ENCODE data around the gene TOMM7.
"Not testable (repeated sequence)": the region's sequence is repeated elsewhere in the genome, so short reads cannot be mapped to it uniquely, and the experiment has no call there.

DNA sequence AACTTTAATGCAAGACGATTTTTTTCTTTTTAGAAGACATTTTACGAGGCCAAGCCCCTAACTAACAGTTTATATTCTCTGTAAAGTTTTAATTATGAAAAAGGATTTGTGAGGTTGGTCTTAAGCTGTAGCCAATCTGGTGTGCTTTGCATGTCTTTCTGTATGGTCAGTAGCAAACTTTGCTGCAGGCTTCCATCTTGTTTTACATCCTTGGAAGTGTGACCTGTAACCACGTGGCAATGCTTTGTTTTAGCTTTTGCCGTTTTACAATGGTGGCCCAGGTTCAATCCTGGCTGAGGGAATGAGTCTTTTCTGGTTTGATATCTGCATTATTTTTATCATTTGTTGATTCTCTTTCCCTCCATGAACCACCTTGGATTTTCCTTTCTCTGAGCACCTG, 19.8 kb downstream of the TOMM7 start:
- TF ChIP-seq, protein P1, sequence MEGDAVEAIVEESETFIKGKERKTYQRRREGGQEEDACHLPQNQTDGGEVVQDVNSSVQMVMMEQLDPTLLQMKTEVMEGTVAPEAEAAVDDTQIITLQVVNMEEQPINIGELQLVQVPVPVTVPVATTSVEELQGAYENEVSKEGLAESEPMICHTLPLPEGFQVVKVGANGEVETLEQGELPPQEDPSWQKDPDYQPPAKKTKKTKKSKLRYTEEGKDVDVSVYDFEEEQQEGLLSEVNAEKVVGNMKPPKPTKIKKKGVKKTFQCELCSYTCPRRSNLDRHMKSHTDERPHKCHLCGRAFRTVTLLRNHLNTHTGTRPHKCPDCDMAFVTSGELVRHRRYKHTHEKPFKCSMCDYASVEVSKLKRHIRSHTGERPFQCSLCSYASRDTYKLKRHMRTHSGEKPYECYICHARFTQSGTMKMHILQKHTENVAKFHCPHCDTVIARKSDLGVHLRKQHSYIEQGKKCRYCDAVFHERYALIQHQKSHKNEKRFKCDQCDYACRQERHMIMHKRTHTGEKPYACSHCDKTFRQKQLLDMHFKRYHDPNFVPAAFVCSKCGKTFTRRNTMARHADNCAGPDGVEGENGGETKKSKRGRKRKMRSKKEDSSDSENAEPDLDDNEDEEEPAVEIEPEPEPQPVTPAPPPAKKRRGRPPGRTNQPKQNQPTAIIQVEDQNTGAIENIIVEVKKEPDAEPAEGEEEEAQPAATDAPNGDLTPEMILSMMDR (IDR thresholded peaks at IDR 0.05): not testable (repeated sequence)
- TF ChIP-seq POLR2A (IDR thresholded peaks at IDR 0.05): not testable (repeated sequence)
